Right lobe of liver (tissue), 4 donors: ENCODE data around the gene WDR19.

Experiments
- CTCF ChIP-seq, 4 donors: fragments of 200-600 bp in 3 of 4; fragments of 450-650 bp in 1 of 4; IDR thresholded peaks; one replicate each; pipeline versions ENCODE4 v1.5.1 to v1.8.0; 2016 to 2022; ENCODE audit warnings: antibody characterized with exemption in 4 of 4, mild to moderate bottlenecking in 2 of 4
- POLR2A ChIP-seq: fragments of 450-650 bp; IDR thresholded peaks from one replicate; pipeline ENCODE4 v1.6.1; 2017; ENCODE audit warnings: antibody characterized with exemption, mild to moderate bottlenecking
- donor health status: DM: no; HTN: no; CAD: no.
- donor health status: DM: no; HTN: no; CAD: no.
- donor health status: DM: no; HTN: yes; CAD: no.

GRCh38 chr4:39302901-39303300 is 120.6 kb downstream of the WDR19 start:
- TF ChIP-seq CTCF (IDR thresholded peaks at IDR 0.05) (no peak), POLR2A (no peak)
